Activated naive CD8-positive, alpha-beta T cell (primary cell): ENCODE results near the gene ATXN7L1.

Source experiments
- H3K27ac Mint-ChIP-seq: one replicate; pipeline ENCODE4 v1.8.0; 2021; ENCODE audit warnings: mixed read lengths
- H3K27me3 Mint-ChIP-seq: one replicate; pipeline ENCODE4 v1.8.0; 2021; ENCODE audit warnings: mixed read lengths
- H3K36me3 Mint-ChIP-seq: one replicate; pipeline ENCODE4 v1.8.0; 2021; ENCODE audit warnings: mixed read lengths
- H3K4me1 Mint-ChIP-seq: one replicate; pipeline ENCODE4 v1.8.0; 2021; ENCODE audit warnings: low read depth, mixed read lengths
- H3K4me3 Mint-ChIP-seq: one replicate; pipeline ENCODE4 v1.8.0; 2021; ENCODE audit warnings: mild to moderate bottlenecking, mixed read lengths
- H3K9me3 Mint-ChIP-seq: one replicate; pipeline ENCODE4 v1.8.0; 2021; ENCODE audit warnings: low read depth, mixed read lengths

ATXN7L1 gene

GRCh38 chr7:105678811-105679495 lies 197.4 kb downstream of the ATXN7L1 start:
- Mint-ChIP-seq H3K27ac (peak overlapping the region; percentile 90), H3K9me3 (no peaks in the 10 kb centered on the region), H3K36me3 (peaks cover 7% of the 10 kb centered on the region), H3K4me1 (peaks cover 60% of the 10 kb centered on the region), H3K27me3 (no peaks in the 10 kb centered on the region), H3K4me3 (peak overlapping the region; percentile 63)

GRCh38 chr7:105677817-105678573 lies 198.4 kb downstream of the ATXN7L1 start:
- H3K9me3 Mint-ChIP-seq = no peaks in the 10 kb centered on the region
- peaks cover 7% of the 10 kb centered on the region for H3K36me3 Mint-ChIP-seq
- H3K4me1 Mint-ChIP-seq = peaks cover 67% of the 10 kb centered on the region
- peak overlapping the region; percentile 90 for H3K27ac Mint-ChIP-seq
- H3K4me3 Mint-ChIP-seq = peak overlapping the region; percentile 63
- H3K27me3 Mint-ChIP-seq = no peaks in the 10 kb centered on the region

GRCh38 chr7:105677410-105677730 lies 199.0 kb downstream of the ATXN7L1 start:
- Mint-ChIP-seq H3K27me3 (no peaks in the 10 kb centered on the region), H3K27ac (peak overlapping the region; percentile 90), H3K9me3 (no peaks in the 10 kb centered on the region), H3K4me1 (peaks cover 71% of the 10 kb centered on the region), H3K36me3 (peaks cover 6% of the 10 kb centered on the region), H3K4me3 (peak overlapping the region; percentile 63)

GRCh38 chr7:105675934-105676371 lies 200.4 kb downstream of the ATXN7L1 start:
- Mint-ChIP-seq H3K36me3 (no peaks in the 10 kb centered on the region), H3K4me3 (no peak overlapping the region), H3K27me3 (no peaks in the 10 kb centered on the region), H3K9me3 (no peaks in the 10 kb centered on the region), H3K27ac (peak overlapping the region; percentile 58), H3K4me1 (peaks cover 71% of the 10 kb centered on the region)

- Mint-ChIP-seq H3K9me3 (no peaks in the 10 kb centered on the region), H3K27ac (peak overlapping the region; percentile 50), H3K4me3 (no peak overlapping the region), H3K4me1 (peaks cover 65% of the 10 kb centered on the region), H3K27me3 (no peaks in the 10 kb centered on the region), H3K36me3 (peaks cover 2% of the 10 kb centered on the region)
Observed at GRCh38 chr7:105674200-105674920, 202.0 kb downstream of the ATXN7L1 start.

GRCh38 chr7:105673367-105674084 lies 202.9 kb downstream of the ATXN7L1 start:
- no peaks in the 10 kb centered on the region for H3K27me3 Mint-ChIP-seq
- peaks cover 2% of the 10 kb centered on the region for H3K36me3 Mint-ChIP-seq
- H3K27ac Mint-ChIP-seq = peak overlapping the region; percentile 41
- H3K9me3 Mint-ChIP-seq = no peaks in the 10 kb centered on the region
- H3K4me1 Mint-ChIP-seq = peaks cover 57% of the 10 kb centered on the region
- no peak overlapping the region for H3K4me3 Mint-ChIP-seq

- peaks cover 50% of the 10 kb centered on the region for H3K4me1 Mint-ChIP-seq
- no peak overlapping the region for H3K27ac Mint-ChIP-seq
- peaks cover 2% of the 10 kb centered on the region for H3K36me3 Mint-ChIP-seq
- no peaks in the 10 kb centered on the region for H3K9me3 Mint-ChIP-seq
- no peaks in the 10 kb centered on the region for H3K27me3 Mint-ChIP-seq
- no peak overlapping the region for H3K4me3 Mint-ChIP-seq
Observed at GRCh38 chr7:105672801-105673200, 203.6 kb downstream of the ATXN7L1 start.

- Mint-ChIP-seq H3K4me3 (no peak overlapping the region), H3K27ac (no peak overlapping the region), H3K4me1 (no peaks in the 10 kb centered on the region), H3K27me3 (no peaks in the 10 kb centered on the region), H3K9me3 (no peaks in the 10 kb centered on the region), H3K36me3 (peaks cover 13% of the 10 kb centered on the region)
Observed at GRCh38 chr7:105666324-105666723, 210.1 kb downstream of the ATXN7L1 start.

GRCh38 chr7:105665684-105666083 lies 210.7 kb downstream of the ATXN7L1 start:
- Mint-ChIP-seq H3K36me3 (peaks cover 18% of the 10 kb centered on the region), H3K4me1 (no peaks in the 10 kb centered on the region), H3K27ac (no peak overlapping the region)

GRCh38 chr7:105664816-105665525 lies 211.4 kb downstream of the ATXN7L1 start:
- Mint-ChIP-seq H3K4me1 (no peaks in the 10 kb centered on the region), H3K4me3 (no peak overlapping the region), H3K36me3 (peaks cover 19% of the 10 kb centered on the region), H3K27ac (no peak overlapping the region), H3K27me3 (no peaks in the 10 kb centered on the region), H3K9me3 (no peaks in the 10 kb centered on the region)

More at GRCh38 chr7:105665684-105666083, 210.7 kb downstream of the ATXN7L1 start:
- Mint-ChIP-seq H3K27me3 (no peaks in the 10 kb centered on the region), H3K4me3 (no peak overlapping the region), H3K9me3 (no peaks in the 10 kb centered on the region)

- H3K27me3 Mint-ChIP-seq = no peaks in the 10 kb centered on the region
- H3K27ac Mint-ChIP-seq = no peak overlapping the region
- no peaks in the 10 kb centered on the region for H3K4me1 Mint-ChIP-seq
- peaks cover 27% of the 10 kb centered on the region for H3K36me3 Mint-ChIP-seq
- H3K9me3 Mint-ChIP-seq = no peaks in the 10 kb centered on the region
- no peak overlapping the region for H3K4me3 Mint-ChIP-seq
Observed at GRCh38 chr7:105662998-105663397, 213.4 kb downstream of the ATXN7L1 start.

- Mint-ChIP-seq H3K9me3 (no peaks in the 10 kb centered on the region), H3K4me1 (peaks cover 2% of the 10 kb centered on the region), H3K4me3 (no peak overlapping the region), H3K27ac (no peak overlapping the region), H3K27me3 (no peaks in the 10 kb centered on the region), H3K36me3 (peaks cover 31% of the 10 kb centered on the region)
Observed at GRCh38 chr7:105661625-105662024, 214.8 kb downstream of the ATXN7L1 start.

- no peaks in the 10 kb centered on the region for H3K27me3 Mint-ChIP-seq
- peaks cover 2% of the 10 kb centered on the region for H3K4me1 Mint-ChIP-seq
- no peaks in the 10 kb centered on the region for H3K9me3 Mint-ChIP-seq
- peak overlapping the region; percentile 58 for H3K27ac Mint-ChIP-seq
- H3K36me3 Mint-ChIP-seq = peaks cover 20% of the 10 kb centered on the region
- H3K4me3 Mint-ChIP-seq = no peak overlapping the region
Observed at GRCh38 chr7:105656922-105657521, 219.4 kb downstream of the ATXN7L1 start.
